Stimulated activated CD4-positive, alpha-beta T cell treated with anti-CD3 and anti-CD28 coated beads, Interleukin-1b, Interleukin-23, amount 100 ng/mL, for 1 hour (primary cell): ENCODE measurements around the gene TOR2A.
"Not testable (repeated sequence)": the region's sequence is repeated elsewhere in the genome, so short reads cannot be mapped to it uniquely, and the experiment has no call there.

Source experiments
- DNase-seq, 2 donors: peaks; one replicate each; pipeline ENCODE4 v3.0.0-alpha.2; 2020; ENCODE audit warnings: low read depth in 2 of 2

TOR2A gene

DNA sequence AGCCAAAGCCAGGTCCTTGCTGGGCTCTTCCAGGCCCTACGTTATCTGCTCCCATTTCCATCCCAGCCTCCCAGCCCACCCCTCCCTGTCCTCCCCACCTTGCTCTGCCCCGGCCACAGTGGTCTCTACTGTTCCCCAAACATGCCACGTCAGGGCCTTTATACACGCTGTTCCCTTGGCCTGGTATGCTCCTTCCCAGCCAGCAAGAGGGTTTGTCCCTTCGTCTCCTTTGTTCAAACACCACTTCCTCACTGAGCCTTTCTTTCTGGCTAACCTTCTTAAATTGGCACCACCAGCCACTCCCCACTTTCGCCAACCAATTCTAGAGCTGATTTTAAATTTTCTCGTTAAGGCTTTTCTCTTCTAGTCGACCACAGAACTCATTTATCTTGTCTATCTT, 33.6 kb upstream of the TOR2A start:
- DNase-seq: no peak

DNA sequence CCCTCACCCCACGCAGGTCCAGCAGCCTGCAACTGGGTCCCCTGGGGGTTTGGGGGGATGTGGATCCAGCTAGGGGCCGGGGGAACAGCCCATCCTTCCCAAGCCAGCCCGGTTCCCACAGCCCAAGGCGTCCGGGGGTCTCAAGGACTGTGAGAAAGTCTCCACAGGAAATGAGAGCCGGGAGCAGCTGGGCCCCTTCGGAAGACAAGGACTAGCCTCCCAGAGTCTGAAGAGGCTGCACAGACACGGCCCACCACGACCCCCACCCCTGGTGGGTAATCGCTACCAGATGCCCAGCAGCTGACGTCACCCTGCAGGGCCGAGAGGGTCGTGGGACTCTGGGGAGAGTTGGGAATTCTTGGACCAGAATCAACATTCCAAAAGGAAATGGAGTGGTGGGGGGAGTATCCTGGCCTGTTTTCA, 32.8 kb upstream of the TOR2A start:
- DNase-seq: no peak

DNA sequence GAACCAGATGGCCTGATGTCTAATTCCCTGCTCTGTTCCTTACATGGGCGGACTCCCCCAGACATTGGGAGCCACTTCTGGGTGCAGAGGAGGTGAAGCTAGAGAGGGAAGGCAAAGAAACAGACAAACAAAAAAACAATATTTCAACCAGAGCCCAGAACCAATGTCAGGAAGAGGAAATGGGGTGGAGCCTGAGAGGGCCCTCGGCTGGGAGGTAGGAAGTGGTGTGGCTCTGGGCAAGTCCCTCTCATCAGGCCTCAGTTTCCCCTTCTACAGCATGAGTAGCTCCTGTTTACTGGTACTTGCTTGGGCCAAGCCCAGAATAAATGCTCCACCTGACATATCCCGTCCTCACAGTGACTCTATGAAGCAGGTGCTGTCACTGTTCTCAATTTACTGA, 32.3 kb upstream of the TOR2A start:
- DNase-seq: no peak

DNA sequence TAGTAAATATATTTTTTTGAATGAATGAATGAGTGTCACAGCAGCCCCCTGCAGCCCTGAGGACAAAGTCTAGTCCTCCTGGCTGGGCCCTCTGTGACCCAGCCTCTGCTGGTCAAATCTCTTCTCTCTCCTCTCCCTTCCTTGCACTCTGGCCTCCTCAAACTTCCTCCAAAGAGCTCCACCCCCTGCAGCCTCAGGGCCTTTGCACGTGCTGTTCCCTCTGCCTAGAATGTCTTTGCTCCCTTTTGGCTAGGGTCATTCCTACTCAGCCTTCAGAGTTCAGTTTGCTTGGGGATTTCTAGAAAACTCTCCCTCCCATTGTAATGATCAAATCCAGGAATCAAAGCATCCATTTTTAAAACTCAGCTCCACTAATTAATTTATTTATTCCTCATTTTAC, 30.3 kb upstream of the TOR2A start:
- no peak for DNase-seq

DNA sequence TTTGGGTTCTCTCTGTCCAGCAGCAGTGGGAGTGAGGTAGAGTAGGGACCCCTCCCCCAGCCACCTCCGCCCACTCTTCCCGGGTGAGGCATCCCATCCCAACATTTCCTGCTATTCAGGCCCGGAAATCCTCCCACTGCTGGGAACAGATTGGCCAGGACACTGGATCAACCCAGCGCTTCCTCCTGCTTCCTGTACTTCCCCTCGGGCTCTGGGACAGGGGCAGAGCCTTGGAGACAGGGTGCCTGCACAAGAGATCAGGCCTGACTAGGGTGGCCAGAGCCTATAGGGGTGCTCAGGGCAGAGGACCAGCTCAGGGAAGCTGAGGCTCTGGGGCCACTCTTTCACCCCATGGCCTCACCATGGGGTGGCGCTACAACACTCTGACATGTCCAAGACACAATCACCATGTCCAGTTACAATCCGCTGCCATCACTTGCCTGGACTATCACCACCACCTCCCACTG, 28.9 kb upstream of the TOR2A start:
- DNase-seq: no peak

DNA sequence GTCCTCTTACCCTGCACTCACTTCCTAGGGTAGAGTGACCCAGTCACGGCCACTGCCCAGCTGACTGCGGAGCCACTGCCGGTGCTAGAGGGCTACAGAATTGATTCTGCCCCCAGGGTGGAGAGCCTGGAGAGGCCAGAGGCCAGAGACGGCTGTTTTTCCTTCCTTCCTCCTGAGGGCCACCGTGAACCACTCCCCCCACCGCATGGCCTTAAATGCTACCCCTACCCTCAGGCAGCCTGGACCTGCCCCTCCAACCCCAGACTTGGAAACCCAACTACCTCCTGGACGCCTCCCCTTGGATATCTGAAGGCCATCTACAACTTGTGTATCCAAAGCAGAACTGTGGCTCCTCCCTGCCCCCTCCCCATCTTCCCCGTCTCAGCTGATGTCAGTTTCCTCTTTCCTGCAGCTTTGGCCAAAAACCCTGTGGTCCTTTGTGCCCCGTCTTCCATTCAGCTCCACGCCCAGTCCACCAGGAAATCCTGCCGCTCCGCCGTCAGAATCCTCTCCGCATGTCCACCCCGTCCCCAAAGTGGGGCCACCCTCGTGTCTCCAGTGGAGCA, 27.1 kb upstream of the TOR2A start:
- DNase-seq: no peak

DNA sequence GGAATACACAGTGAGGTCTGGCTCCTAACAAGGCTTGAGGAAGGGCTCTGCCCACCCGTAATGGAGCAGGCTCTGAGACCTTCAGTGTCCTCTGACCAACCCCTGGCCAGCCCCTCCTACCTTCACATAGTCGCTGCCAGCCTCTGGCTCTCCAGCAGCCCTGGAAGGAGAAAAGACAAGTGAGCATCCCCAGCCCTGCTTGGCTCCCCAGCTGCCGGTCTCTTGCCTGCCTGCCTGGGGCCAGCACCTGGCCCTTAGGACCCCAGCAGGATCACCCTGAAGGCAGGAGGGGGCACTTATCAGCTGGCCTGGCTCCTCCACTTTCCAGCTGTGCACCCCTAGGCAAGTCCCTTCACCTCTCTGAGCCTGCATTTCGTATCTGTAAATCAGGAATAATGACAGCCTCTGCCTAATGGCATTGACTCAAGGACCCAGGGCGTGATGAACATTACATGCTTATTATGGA, 26.4 kb upstream of the TOR2A start:
- DNase-seq: no peak

DNA sequence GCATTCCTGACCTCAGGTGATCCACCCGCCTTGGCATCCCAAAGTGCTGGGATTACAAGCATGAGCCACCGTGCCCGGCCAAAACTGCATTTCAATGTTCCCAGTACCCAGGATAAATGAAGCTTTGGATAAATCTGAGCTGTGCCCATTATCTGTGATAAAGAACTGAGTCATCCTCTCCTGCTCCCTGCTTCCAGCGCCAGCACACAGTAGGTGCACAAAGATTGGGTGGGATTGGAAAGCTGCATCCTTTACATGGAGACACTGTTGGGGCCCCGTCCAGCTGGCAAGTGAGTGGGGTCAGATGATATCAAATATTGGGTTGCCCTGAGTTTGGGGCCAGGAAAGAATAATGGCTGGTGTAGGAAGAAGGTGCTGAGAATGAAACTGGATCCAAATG, 26.0 kb upstream of the TOR2A start:
- DNase-seq: no peak

DNA sequence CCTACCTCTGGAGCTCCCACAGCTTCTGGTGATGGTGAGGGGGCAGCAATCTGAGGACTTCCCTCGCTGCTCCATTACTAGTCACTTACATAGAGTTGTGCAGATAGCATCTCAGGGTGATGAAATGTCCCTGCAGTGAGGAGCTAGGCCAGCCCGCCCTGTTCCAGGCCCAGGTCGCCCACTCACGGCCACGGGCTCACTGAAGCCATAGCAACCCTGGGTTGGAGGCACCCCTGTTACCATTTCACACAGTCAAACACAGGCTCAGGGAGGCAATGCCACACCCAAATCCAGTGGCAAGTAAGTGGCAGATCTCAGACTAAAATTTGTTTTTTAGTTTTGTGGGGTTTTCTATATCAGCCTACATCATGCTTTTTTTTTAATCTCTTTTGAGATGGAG, 23.7 kb upstream of the TOR2A start:
- DNase-seq: no peak

DNA sequence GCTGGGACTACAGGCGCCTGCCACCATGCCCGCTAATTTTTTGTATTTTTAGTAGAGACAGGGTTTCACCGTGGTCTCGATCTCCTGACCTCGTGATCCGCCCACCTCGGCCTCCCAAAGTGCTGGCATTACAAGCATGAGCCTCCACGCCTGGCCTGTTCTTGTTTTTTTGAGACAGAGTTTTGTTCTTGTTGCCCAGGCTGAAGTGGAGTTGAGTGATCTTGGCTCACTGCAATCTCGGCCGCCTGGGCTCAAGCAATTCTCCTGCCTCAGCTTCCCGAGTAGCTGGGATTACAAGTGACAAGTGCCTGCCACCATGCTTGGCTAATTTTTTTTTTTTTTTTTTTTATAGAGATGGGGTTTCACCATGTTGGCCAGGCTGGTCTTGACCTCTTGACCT, 21.7 kb upstream of the TOR2A start:
- DNase-seq: not testable (repeated sequence)

DNA sequence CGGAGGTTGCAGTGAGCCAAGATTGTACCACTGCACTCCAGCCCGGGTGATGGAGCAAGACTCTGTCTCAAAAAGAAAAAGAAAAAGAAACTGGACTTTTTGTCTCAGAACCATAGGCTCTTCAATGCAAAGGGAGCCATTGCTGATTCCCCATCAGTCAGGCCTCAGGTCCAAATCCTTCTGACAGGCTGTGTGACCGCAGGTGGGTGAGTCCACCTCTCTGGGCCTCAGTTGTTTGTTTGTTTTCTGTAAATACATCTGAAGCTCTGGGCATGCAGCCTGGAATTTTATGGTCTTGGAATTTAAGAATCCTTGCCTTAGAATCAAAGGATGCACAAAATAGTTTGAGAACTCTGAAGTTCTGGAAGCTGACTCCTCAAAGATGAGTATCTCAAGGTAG, 21.1 kb upstream of the TOR2A start:
- no peak for DNase-seq

DNA sequence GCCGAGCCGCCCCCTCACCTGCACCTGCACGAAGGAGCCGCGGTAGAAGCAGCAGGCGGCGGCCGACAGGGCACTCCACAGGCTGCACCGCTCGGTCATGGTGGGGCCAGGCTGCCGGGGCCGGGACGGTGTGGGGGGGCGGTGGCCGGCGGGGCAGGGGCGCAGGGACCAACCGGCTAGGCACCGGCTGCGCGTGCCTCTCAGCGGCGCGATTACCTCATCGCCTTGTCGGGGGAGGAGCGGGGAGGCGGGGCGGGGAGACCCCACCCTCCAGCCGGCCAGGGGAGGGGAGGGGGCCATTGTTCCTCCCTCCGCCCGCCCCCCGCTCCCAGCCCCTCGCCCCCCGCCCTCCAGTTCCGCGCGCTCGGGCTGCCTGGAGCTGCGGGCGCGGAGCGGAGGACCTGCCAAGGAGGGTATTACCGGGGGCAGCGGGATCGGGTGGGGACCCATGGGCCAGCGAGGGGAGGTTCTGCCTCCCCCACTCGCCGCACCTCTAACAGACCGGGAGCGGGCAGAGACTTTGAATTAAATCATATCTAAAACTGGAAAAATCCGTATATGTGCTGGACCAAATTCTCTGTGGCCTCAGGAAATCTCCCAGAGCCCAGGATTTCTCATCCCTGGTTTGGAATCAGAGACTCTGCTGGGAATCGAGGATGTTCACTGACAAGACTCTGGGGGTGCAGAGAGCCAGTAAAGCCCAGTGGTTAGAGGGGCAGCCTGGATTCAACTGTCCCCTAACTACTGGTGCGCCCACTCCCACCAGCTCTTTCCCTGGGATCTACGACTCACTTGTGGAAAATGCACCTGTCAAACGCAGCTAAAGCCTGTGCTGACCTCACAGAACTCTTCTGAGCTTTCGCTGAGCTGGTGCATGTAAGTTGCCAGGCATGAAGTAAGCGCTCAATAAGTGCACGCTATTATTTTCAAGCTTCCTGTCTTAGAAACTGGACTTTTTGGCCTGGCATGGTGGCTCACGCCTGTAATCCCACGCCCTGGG, 20.3 kb upstream of the TOR2A start:
- DNase-seq: no peak

DNA sequence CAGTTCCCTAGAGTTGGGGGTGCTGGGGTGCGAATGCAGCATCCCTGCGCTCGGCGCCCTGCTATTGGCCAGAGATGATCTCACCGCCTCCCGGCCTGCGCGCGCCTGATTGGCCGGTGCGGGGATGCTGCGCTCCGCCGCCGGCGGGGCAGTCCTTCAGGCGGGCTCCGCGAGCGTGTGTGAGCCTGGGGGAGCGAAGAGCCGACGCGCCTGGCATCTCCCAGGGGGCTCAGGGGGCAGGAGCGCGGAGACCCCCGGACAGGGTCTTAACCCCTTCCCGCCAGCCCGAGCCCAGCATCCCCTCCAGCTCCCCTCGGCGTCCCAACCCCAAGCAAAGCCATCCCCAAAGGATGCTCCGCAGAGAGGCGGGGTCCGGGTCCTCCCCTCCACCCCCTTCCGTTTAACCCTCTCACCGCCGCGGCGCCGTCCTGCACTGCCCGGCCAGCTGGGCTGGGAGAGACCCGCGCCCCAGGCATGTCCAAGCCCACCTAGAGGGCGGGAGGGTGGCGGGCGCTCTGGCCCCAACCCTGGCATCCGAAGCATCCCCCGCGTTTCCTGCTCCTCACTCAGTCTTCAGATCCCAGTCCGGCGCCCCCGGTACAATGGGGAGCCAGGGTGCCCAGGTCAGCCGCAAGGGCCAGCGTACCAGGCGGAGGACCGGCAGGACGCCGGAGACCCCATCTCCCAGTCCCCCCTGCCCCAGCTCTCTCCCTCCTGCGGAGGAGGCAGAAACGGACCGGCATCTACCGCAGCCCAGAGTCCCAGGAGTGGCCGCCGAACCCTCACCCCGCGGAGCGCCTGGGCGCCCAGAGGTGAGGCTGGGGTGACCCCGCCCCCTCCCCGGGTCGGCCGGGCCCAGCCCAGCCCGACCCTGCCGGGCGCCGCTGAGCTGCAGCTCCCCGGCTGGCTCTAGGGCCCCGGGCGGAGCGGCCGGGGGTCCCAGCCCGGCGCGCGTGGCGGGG, 19.3 kb upstream of the TOR2A start:
- DNase-seq: no peak

DNA sequence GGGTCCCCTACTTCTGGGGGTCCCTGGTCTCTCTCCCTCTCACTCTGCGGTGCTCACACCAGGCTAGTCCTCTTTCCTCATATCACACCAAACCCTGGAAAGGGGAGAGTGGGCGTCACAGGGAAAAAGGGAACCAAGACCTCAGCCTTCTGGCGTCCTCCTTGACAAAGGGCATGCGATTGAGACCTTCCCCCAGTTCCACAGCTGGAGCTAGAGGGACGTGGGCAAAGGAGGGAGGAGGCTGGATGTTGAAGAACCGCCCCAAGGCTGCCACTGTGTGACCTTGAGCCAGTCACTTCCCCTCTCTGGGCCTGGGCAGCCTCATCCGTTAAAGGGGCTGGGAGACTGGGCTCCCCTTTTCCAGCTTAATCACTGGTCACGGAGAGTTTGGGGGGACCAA, 18.5 kb upstream of the TOR2A start:
- DNase-seq: no peak

DNA sequence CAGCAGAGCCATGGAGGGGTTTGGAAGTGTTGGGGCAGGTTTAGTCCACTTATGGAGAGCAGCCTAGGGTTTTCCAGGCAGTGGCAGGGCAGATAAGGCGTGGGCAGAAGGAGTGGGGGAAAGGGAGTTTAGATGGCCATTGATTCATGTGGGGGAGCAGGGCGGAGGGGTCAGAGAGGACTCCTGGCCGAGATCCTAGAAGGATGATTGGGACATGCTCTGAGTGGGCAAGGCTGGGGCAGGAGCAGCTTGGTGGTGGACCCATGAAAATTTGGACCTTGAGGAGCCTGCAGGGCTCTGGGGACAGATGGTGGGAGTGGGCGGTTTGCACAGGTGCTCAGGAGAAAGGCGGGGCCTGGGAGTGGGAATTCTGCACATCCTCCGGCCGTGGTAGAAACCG, 18.1 kb upstream of the TOR2A start:
- DNase-seq: no peak

DNA sequence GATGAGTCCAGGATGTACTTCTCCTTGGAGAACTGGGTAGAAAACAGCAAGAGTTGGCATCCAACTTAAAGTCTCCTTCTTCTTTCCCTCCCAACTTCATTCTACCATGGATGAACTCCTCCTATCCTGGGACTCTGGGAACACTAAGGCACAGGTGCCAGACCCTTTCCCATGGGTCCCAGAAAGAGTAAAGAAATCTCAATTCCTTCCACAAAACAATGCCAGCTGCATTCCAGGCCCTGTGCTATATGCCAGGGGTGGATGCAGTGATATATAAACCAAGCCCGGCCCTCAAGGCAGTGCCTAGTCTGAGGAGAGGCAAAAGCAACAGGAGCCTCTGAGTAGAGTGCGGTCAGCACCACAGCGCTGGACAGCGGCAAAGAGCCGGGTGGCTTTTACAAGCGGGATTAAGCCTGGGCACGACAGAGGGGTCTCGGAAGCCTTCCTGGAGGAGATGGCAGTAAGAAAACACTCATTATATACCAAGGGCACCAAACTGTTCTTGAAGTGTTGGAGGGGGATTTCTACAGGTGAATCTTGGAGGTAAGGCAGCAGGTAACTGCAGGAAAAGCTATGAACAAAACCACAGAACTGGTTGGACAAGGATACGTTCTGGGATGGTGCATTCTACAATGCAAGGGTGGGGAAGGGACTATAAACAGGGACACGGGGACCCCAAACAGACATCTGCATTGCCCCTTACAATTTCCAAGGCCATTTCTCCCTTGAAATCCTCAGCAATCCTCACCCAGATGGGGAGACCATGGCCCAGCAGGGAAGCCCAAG, 16.4 kb upstream of the TOR2A start:
- no peak for DNase-seq

DNA sequence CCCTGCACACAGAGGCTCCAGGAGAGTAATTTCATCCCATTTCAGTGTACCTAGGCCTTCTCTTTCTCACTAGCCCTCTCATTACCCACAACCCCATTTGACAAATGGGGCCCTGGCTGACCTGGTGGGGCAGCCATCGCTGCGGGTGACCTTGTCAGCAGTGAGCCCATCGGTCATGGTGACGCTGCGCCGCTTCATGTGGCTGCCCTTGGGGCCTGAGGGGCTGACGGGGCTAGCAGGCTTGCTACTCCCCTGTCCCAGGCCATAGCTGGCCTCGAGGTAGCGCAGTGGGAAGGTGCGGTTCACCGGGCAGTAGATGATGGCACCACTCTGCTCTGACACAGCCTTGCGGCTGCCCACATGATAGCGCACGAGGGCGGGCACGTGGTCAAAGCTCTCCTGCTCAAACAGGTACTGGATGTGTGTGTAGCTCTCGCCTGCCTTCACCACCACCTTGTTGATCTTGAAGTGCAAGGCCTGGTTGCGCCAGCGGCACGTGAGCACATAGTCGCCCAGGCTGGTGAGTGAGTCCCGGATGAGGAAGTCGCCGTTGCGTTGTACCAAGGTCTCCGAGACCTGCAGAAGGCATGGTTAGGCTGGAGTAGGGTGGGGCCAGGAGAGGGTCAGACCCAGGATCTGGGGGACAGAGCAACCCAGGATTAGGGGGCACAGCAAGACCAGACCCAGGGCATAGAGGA, 14.1 kb upstream of the TOR2A start:
- no peak for DNase-seq

DNA sequence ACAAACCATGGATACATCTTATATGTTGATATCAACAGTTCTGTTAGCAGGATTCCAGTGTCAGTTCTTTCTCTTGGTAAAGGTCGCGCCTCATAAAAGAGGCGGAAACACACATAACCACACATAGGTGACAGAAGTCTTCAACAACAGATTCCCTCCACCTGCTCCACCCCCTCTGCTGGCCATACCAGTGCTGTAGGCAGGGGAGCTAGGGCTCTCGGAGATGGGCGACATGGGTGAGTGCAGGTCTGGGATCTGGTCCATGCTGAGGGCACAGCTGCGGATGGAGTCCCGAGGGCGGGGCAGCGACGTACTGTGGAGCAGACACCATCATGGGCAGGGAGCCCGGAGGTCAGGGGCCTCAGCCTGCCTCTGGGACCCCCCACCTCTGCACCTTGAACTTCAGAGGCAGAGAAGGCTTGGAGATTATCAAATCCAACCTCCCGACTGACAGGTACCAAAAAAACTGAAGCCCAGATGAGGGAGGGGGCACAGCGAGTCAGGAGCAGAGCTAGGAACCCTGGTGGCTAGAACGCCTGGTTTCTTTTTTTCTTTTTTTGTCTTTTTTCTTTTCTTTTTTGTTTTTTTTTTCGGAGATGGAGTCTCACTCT, 12.0 kb upstream of the TOR2A start:
- no peak for DNase-seq

DNA sequence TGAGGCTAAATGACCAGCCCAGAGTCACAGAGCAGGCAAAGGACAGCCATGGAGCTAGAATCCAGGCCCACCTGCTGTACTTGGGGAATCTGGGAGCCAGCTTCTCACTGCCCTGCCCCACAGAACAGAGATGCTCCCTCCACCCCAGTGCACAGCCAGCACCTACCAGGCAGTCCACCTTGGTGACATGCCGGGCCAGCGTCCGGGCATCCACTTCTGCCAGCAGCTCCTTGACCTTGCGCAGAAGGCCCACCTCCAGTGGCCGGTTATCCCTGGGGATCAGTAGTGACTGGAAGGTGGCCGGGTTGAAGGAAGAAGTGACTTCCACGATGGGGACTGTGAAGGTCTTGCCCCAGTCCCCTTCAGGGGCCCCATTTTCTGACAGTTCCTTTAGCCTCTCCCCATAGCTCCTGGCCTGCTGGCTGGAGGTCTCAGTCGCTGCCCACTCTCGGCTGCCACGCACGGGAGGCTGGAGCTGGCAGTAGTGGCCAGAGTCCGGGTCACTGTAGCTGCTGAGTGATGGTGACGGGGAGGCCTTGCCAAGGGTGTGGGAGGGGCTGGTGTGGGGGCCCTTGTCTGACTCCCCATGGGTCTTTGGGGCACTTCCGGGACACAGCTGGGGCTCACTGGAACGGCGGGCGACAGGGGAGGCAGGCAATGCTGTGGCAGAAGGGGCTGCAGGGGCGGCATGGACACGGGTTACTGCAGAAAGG, 9.5 kb upstream of the TOR2A start:
- DNase-seq: no peak
